AG09309 (cell line): ENCODE measurements around the gene MMP15.

Experiments used
- DNase-seq: peaks from one replicate; pipeline ENCODE4 v3.0.0-alpha.2; 2010; ENCODE audit warnings: low read depth
- H3K4me3 ChIP-seq: 2 replicates; pipeline ENCODE4 v1.5.1; 2011; ENCODE audit warnings: mild to moderate bottlenecking, low read depth, low read length, moderate library complexity; ENCODE audit not compliant: control insufficient read depth
- CTCF ChIP-seq: IDR thresholded peaks from 2 replicates; pipeline ENCODE4 v1.5.1; 2011; ENCODE audit warnings: mild to moderate bottlenecking, low read depth, low read length, inconsistent platforms; ENCODE audit not compliant: insufficient read depth, control insufficient read depth; ENCODE audit errors: missing control alignments

Gene MMP15

DNA sequence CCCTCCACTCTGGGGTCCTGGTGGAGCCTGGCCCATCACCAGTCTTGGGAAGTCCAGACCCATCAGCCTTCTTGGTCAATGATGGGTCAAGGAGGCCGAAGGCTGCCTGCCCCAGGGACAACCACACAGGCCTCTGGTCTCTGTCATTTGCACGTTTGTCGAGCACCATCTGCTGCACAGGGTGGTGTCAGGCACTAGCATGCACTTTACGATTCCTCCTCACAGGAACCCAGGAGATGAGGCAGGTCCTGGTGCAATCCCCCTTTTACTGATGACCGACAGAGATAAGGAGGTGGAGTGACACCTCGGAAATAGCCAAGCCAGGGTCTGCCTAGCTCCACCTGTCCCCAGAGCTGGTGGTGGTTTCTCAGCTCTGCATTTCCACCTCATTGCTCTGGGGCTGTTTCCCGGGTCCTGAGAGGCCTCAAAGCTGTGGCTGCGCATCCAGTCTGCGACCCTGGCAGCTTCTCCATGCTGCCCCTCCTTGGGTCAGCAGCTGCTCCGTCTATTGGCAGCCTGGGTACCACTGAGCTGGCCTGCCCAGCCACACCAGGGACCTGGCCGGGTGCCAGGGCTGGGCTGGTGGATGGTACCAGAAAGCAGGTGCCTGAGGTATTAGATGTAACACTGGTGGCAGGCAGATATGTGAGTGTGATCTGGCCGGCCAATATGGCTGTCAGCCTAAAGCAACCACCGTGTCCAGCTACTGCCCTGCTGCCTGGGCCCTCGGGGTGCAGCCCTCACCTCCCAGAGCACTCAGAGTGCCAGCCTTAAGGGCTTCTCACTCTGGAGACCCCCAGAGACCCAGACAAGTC, 10.0 kb downstream of the MMP15 start:
- H3K4me3 ChIP-seq, result no peak overlapping the region
- TF ChIP-seq CTCF, result no peak
- no peak for DNase-seq

GRCh38 chr16:58036943-58037342, 11.4 kb downstream of the MMP15 start:
- no peak for DNase-seq
- no peak overlapping the region for H3K4me3 ChIP-seq
- TF ChIP-seq CTCF, result no peak

- no peak overlapping the region for H3K4me3 ChIP-seq
- TF ChIP-seq CTCF, result no peak
- no peak for DNase-seq
Observed at GRCh38 chr16:58037365-58038057, 12.0 kb downstream of the MMP15 start.

GRCh38 chr16:58038219-58038641, 12.7 kb downstream of the MMP15 start:
- no peak for DNase-seq
- H3K4me3 ChIP-seq, result no peak overlapping the region
- TF ChIP-seq CTCF, result no peak

DNA sequence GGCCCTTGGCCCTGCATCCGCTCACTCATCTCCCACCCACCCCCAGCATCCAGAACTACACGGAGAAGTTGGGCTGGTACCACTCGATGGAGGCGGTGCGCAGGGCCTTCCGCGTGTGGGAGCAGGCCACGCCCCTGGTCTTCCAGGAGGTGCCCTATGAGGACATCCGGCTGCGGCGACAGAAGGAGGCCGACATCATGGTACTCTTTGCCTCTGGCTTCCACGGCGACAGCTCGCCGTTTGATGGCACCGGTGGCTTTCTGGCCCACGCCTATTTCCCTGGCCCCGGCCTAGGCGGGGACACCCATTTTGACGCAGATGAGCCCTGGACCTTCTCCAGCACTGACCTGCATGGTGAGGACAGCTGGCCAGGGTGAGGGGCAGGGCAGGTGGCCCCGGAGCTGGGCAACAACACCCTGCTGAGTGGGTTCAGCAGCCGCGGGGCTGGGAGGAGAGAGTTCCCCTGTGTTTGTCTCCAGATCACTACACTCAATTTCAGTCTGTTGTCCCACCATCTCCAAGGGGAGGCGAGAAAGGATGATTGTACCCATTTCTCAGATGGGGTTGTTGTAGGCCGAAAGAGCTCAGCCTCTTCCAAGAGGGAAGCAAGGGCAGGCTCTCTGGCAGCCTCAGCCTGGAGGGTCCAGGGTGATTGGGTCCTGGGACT, 14.4 kb downstream of the MMP15 start:
- H3K4me3 ChIP-seq, result no peak overlapping the region
- DNase-seq, result no peak
- TF ChIP-seq CTCF, result no peak

GRCh38 chr16:58040496-58040846, 14.9 kb downstream of the MMP15 start:
- no peak for DNase-seq
- TF ChIP-seq CTCF, result no peak
- H3K4me3 ChIP-seq, result no peak overlapping the region
